HepG2 (cell line): ENCODE measurements around the gene NEDD4L. TPM values are rescaled to one million over a fixed set of nuclear protein-coding genes. Genes with fewer than 3 reads are reported as not detected.

Experiments
- EP300 ChIP-seq, 3 experiments: sonication (generic) in 1 of 3; formaldehyde crosslinking in 1 of 3; IDR thresholded peaks; 2 replicates each; pipeline versions ENCODE4 v1.5.1 to v1.6.1; 2011 to 2020; ENCODE audit warnings: low read depth in 2 of 3, low read length in 2 of 3, borderline replicate concordance in 1 of 3, improper control_type of control experiment in 1 of 3, mild to moderate bottlenecking in 1 of 3, missing genetic modification reagents in 1 of 3, moderate library complexity in 1 of 3
- FOXM1 ChIP-seq: sonication (generic); formaldehyde crosslinking; IDR thresholded peaks from 2 replicates; pipeline ENCODE4 v1.5.0; 2020; ENCODE audit warnings: missing genetic modification reagents
- KDM3A ChIP-seq: IDR thresholded peaks from 2 replicates; pipeline ENCODE4 v1.6.1; 2018; ENCODE audit warnings: low read depth, missing compliant biosample characterization
- KLF15 ChIP-seq: sonication (generic); formaldehyde crosslinking; IDR thresholded peaks from 2 replicates; pipeline ENCODE4 v1.8.1; 2023; ENCODE audit warnings: borderline replicate concordance, mild to moderate bottlenecking, inconsistent platforms, missing genetic modification reagents, mixed read lengths
- NKX3-1 ChIP-seq: sonication (generic); formaldehyde crosslinking; IDR thresholded peaks from 2 replicates; pipeline ENCODE4 v1.5.0; 2020; ENCODE audit warnings: missing genetic modification reagents
- RBFOX2 ChIP-seq: fragments of 200-400 bp; formaldehyde crosslinking; IDR thresholded peaks from 2 replicates; pipeline ENCODE4 v1.6.1; 2017; ENCODE audit warnings: low read depth, mild to moderate bottlenecking, low read length
- RBM39 ChIP-seq: fragments of 200-400 bp; formaldehyde crosslinking; IDR thresholded peaks from one replicate; pipeline ENCODE4 v1.6.1; 2018; ENCODE audit warnings: antibody characterized with exemption, mild to moderate bottlenecking, low read depth, low read length; ENCODE audit not compliant: poor library complexity, severe bottlenecking
- SAFB2 ChIP-seq: sonication (generic); formaldehyde crosslinking; IDR thresholded peaks from 2 replicates; pipeline ENCODE4 v1.5.1; 2020; ENCODE audit warnings: missing genetic modification reagents, low read depth, mild to moderate bottlenecking, borderline replicate concordance
- SPEN ChIP-seq: sonication (generic); formaldehyde crosslinking; IDR thresholded peaks from 2 replicates; pipeline ENCODE4 v1.5.1; 2020; ENCODE audit warnings: low read depth, mild to moderate bottlenecking, missing genetic modification reagents
- THRA ChIP-seq: sonication (generic); formaldehyde crosslinking; IDR thresholded peaks from 2 replicates; pipeline ENCODE4 v1.4.0; 2020; ENCODE audit warnings: missing genetic modification reagents, borderline replicate concordance
- ZFP1 ChIP-seq: IDR thresholded peaks from 2 replicates; pipeline ENCODE4 v1.6.1; 2016
- ZNF207 ChIP-seq: fragments of 450-650 bp; IDR thresholded peaks from 2 replicates; pipeline ENCODE4 v1.6.1; 2016; ENCODE audit warnings: antibody characterized with exemption, borderline replicate concordance
- ZNF292 ChIP-seq: sonication (generic); formaldehyde crosslinking; IDR thresholded peaks from 2 replicates; pipeline ENCODE4 v1.8.1; 2022; ENCODE audit warnings: mild to moderate bottlenecking, low read depth, missing genetic modification reagents, borderline replicate concordance
- ZNF709 ChIP-seq: sonication (generic); formaldehyde crosslinking; IDR thresholded peaks from 2 replicates; pipeline ENCODE4 v1.5.0; 2020; ENCODE audit warnings: mild to moderate bottlenecking, missing genetic modification reagents
- polyA plus RNA-seq, 8 experiments: library from polyadenylated mRNA; depleted of rRNA in 3 of 8; stranded (reverse) in 7 of 8; unstranded in 1 of 8; fragments of >200 nt; fragmentation: Illumina TruSeq in 4 of 8; extraction: Trizol in 4 of 8; gene quantifications; 2 replicates each; pipeline versions ENCODE4 v1.2.1 to v1.2.3, GENCODE V29; 2011 to 2016; ENCODE audit warnings: low read depth in 4 of 8, missing spikeins in 1 of 8, mixed read lengths in 1 of 8; ENCODE audit not compliant: insufficient read depth in 1 of 8
- total RNA-seq, 5 experiments: library from RNA; depleted of rRNA; stranded (reverse); fragments of >200 nt; fragmentation: Illumina TruSeq; extraction: Trizol; gene quantifications; 2 replicates each; pipeline ENCODE4 v1.2.3, GENCODE V29; 2016; ENCODE audit warnings: low read depth in 1 of 5
- TF ChIP-seq, protein P1 (sequence below): sonication (generic); formaldehyde crosslinking; IDR thresholded peaks from 2 replicates; pipeline ENCODE4 v1.8.1; 2023; ENCODE audit warnings: mild to moderate bottlenecking, missing genetic modification reagents
- TF ChIP-seq, protein P2 (sequence below): sonication (generic); formaldehyde crosslinking; IDR thresholded peaks from 2 replicates; pipeline ENCODE4 v1.5.1; 2020; ENCODE audit warnings: missing genetic modification reagents, mild to moderate bottlenecking, borderline replicate concordance
- TF ChIP-seq, protein P3 (sequence below): fragments of 450-650 bp; IDR thresholded peaks from 2 replicates; pipeline ENCODE4 v1.6.1; 2017
- TF ChIP-seq, protein P4 (sequence below): sonication (generic); formaldehyde crosslinking; IDR thresholded peaks from 2 replicates; pipeline ENCODE4 v1.4.0; 2020; ENCODE audit warnings: missing genetic modification reagents

NEDD4L gene
- total and polyA plus RNA-seq, 2 of the 13 experiments (the other 11 are each of a cell fraction or from before 2014, with no cell fraction given) = 168 to 390 TPM

- TF ChIP-seq RBM39 (no peak), KLF15 (CRISPR knock-in tag) (0 out of 2 replicates have a peak, but pooled peaks have one; percentile 41), SPEN (CRISPR knock-in tag) (peak; percentile 90), THRA (CRISPR knock-in tag) (peak; percentile 99), ZNF207 (no peak), ZNF709 (CRISPR knock-in tag) (0 out of 2 replicates have a peak, but pooled peaks have one; percentile 57), RBFOX2 (no peak; the same call in 1 of the 2 replicates), SAFB2 (CRISPR knock-in tag) (no peak), KDM3A (peak; percentile 97), EP300 (IDR thresholded peaks at IDR 0.05; ENCODE audit: low read depth in 2 of 2, low read length in 2 of 2) (peak in 1 of 2 experiments; percentile 94; a peak in 2 of 4 replicates), EP300 (CRISPR knock-in tag; IDR thresholded peaks at IDR 0.05; ENCODE audit: borderline replicate concordance) (peak; percentile 92), FOXM1 (CRISPR knock-in tag) (no peak), ZNF292 (peak; percentile 62), ZFP1 (peak; percentile 42; the same call in 1 of the 2 replicates), NKX3-1 (CRISPR knock-in tag) (no peak)
- TF ChIP-seq, protein P1, sequence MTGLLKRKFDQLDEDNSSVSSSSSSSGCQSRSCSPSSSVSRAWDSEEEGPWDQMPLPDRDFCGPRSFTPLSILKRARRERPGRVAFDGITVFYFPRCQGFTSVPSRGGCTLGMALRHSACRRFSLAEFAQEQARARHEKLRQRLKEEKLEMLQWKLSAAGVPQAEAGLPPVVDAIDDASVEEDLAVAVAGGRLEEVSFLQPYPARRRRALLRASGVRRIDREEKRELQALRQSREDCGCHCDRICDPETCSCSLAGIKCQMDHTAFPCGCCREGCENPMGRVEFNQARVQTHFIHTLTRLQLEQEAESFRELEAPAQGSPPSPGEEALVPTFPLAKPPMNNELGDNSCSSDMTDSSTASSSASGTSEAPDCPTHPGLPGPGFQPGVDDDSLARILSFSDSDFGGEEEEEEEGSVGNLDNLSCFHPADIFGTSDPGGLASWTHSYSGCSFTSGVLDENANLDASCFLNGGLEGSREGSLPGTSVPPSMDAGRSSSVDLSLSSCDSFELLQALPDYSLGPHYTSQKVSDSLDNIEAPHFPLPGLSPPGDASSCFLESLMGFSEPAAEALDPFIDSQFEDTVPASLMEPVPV (CRISPR knock-in tag) = peak; percentile 88
- TF ChIP-seq, protein P2, sequence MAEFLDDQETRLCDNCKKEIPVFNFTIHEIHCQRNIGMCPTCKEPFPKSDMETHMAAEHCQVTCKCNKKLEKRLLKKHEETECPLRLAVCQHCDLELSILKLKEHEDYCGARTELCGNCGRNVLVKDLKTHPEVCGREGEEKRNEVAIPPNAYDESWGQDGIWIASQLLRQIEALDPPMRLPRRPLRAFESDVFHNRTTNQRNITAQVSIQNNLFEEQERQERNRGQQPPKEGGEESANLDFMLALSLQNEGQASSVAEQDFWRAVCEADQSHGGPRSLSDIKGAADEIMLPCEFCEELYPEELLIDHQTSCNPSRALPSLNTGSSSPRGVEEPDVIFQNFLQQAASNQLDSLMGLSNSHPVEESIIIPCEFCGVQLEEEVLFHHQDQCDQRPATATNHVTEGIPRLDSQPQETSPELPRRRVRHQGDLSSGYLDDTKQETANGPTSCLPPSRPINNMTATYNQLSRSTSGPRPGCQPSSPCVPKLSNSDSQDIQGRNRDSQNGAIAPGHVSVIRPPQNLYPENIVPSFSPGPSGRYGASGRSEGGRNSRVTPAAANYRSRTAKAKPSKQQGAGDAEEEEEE = no peak
- TF ChIP-seq, protein P3, sequence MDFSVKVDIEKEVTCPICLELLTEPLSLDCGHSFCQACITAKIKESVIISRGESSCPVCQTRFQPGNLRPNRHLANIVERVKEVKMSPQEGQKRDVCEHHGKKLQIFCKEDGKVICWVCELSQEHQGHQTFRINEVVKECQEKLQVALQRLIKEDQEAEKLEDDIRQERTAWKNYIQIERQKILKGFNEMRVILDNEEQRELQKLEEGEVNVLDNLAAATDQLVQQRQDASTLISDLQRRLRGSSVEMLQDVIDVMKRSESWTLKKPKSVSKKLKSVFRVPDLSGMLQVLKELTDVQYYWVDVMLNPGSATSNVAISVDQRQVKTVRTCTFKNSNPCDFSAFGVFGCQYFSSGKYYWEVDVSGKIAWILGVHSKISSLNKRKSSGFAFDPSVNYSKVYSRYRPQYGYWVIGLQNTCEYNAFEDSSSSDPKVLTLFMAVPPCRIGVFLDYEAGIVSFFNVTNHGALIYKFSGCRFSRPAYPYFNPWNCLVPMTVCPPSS = no peak
- TF ChIP-seq, protein P4, sequence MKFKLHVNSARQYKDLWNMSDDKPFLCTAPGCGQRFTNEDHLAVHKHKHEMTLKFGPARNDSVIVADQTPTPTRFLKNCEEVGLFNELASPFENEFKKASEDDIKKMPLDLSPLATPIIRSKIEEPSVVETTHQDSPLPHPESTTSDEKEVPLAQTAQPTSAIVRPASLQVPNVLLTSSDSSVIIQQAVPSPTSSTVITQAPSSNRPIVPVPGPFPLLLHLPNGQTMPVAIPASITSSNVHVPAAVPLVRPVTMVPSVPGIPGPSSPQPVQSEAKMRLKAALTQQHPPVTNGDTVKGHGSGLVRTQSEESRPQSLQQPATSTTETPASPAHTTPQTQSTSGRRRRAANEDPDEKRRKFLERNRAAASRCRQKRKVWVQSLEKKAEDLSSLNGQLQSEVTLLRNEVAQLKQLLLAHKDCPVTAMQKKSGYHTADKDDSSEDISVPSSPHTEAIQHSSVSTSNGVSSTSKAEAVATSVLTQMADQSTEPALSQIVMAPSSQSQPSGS = peak; percentile 90
Observed at GRCh38 chr18:58402951-58403702, 359.1 kb downstream of the NEDD4L start (continued).
